AG10803 (cell line): ENCODE measurements around the gene VPS8.
A peak's percentile ranks its signal among the peaks of the same experiment; 100 is the strongest.
"Not testable (repeated sequence)": the region's sequence is repeated elsewhere in the genome, so short reads cannot be mapped to it uniquely, and the experiment has no call there.

Experiments
- DNase-seq: peaks from one replicate; pipeline ENCODE4 v3.0.0; 2010; ENCODE audit warnings: low read depth
- H3K4me3 ChIP-seq: 2 replicates; pipeline ENCODE4 v1.5.1; 2011; ENCODE audit warnings: mild to moderate bottlenecking, low read length, control low read depth
- TF ChIP-seq, protein P1 (sequence below): conservative IDR thresholded peaks from 2 replicates; pipeline ENCODE4 v1.5.1; 2011; ENCODE audit warnings: mild to moderate bottlenecking, low read length, control low read depth, inconsistent platforms

VPS8 gene

GRCh38 chr3:184981071-184981470 is 169.1 kb downstream of the VPS8 start:
- TF ChIP-seq, protein P1, sequence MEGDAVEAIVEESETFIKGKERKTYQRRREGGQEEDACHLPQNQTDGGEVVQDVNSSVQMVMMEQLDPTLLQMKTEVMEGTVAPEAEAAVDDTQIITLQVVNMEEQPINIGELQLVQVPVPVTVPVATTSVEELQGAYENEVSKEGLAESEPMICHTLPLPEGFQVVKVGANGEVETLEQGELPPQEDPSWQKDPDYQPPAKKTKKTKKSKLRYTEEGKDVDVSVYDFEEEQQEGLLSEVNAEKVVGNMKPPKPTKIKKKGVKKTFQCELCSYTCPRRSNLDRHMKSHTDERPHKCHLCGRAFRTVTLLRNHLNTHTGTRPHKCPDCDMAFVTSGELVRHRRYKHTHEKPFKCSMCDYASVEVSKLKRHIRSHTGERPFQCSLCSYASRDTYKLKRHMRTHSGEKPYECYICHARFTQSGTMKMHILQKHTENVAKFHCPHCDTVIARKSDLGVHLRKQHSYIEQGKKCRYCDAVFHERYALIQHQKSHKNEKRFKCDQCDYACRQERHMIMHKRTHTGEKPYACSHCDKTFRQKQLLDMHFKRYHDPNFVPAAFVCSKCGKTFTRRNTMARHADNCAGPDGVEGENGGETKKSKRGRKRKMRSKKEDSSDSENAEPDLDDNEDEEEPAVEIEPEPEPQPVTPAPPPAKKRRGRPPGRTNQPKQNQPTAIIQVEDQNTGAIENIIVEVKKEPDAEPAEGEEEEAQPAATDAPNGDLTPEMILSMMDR, result no peak
- no peak overlapping the region for H3K4me3 ChIP-seq
- DNase-seq, result no peak

DNA sequence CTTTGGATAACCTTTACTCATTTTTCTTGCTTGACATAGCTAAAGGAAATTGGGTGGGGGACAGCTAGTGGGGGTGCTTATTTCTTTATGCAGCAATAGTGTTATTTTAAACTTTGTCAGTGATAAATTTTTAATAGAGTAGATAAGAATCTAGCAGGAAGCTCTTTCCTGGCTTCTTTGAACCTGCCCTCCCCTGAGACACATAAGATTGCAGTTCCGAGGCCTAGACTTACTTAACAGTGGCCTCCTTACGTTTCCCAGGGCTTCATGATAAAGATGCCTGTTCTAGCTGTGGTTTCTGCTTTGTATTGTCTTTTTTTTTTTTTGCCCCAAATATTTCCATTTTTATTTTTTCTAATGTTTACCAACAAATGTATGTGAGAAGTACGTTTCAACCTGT is 170.1 kb downstream of the VPS8 start:
- no peak for DNase-seq
- TF ChIP-seq, protein P1, result no peak
- no peak overlapping the region for H3K4me3 ChIP-seq

GRCh38 chr3:184985586-184985985 is 173.6 kb downstream of the VPS8 start:
- no peak overlapping the region for H3K4me3 ChIP-seq
- no peak for DNase-seq
- TF ChIP-seq, protein P1, result no peak

GRCh38 chr3:184986366-184986889 is 174.5 kb downstream of the VPS8 start:
- TF ChIP-seq, protein P1, result no peak
- H3K4me3 ChIP-seq, result no peak overlapping the region
- no peak for DNase-seq

DNA sequence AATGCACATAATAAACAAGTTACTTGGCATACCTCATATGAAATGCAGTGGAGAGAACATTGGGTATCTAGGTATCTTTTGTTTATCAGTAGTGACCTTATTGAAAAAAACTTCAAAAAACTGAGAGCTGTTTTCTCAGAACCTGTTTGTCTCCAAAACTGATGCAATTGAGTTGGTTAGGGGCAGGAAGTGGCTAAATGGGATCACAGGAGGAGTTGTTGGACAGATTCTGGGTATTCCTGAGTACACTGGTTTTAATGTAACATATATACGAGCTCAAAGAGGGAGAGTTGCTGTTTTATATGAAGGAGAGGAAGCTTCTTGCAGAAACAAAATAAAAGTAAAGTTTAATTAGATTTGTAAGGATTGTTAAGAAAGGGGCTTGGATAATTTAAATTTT is 181.4 kb downstream of the VPS8 start:
- TF ChIP-seq, protein P1, result no peak
- peak; percentile 2 for DNase-seq

DNA sequence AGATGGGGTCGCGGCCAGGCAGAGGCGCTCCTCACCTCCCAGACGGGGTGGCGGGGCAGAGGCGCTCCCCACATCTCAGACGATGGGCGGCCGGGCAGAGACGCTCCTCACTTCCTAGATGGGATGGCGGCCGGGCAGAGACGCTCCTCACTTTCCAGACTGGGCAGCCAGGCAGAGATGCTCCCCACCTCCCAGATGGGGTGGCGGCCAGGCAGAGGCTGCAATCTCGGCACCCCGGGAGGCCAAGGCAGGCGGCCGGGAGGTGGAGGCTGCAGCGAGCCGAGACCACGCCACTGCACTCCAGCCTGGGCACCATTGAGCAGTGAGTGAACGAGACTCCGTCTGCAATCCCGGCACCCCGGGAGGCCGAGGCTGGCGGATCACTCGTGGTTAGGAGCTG is 191.9 kb downstream of the VPS8 start:
- DNase-seq, result not testable (repeated sequence)

More for the DNA sequence above, 181.4 kb downstream of the VPS8 start:
- H3K4me3 ChIP-seq, result no peak overlapping the region

GRCh38 chr3:185009650-185010049 is 197.7 kb downstream of the VPS8 start:
- H3K4me3 ChIP-seq, result no peak overlapping the region
- TF ChIP-seq, protein P1, result no peak

More for the DNA sequence above, 191.9 kb downstream of the VPS8 start:
- not testable (repeated sequence) for H3K4me3 ChIP-seq

DNA sequence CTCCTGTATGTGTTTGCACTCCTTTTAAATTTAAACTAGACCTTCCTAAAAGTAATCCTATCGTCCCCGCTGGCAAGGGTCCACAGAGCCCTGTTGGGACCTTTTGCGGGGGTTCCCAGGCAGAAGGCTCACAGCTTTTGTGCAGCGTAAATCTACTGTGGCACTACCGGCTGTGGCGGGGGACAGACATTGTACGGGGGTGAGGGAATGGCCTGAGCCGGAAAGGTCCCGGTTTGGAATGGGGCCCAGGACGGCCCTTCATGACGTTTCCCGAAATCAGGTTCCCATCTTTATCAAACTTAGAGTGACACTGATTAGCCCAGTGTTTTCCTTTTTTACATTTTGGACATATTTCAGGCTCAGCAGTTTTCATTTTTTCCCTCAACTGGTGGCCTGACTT is 205.6 kb downstream of the VPS8 start:
- not testable (repeated sequence) for DNase-seq, H3K4me3 ChIP-seq

More at GRCh38 chr3:185009650-185010049, 197.7 kb downstream of the VPS8 start:
- DNase-seq, result no peak

DNA sequence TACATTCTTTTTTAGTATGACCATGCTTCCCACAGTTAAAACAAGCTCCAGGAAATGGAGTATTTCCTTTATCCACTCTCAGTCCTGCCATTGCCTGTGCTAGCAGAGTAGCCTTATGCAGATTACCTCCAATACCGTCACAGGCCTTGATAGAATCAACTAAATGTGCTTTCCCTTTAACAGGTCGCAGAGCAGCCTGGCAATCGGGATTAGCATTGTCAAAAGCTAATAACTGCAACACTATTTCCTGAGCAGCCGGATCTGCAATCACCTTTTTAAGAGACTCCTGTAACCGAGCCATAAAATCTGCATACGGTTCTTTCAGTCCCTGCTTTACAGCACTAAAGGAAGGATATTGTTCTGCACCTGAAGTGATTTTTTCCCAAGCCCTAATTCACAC is 206.0 kb downstream of the VPS8 start:
- not testable (repeated sequence) for H3K4me3 ChIP-seq, DNase-seq
